CD4-positive, alpha-beta T cell (primary cell): ENCODE measurements around the gene CNTLN. TPM values are rescaled to one million over a fixed set of nuclear protein-coding genes. Genes with fewer than 3 reads are reported as not detected.

Source experiments
- ATAC-seq: fragments of 200-7000 bp; cut with Tn5 transposase; one replicate; pipeline ENCODE4 v1.10.0; 2022; ENCODE audit warnings: mild to moderate bottlenecking; ENCODE audit not compliant: poor library complexity
- CTCF ChIA-PET: fragments of 350-600 bp; sonication (Branson Sonifier 250); formaldehyde crosslinking; loops from one replicate; lab custom pipeline; 2021; ENCODE audit warnings: antibody characterized with exemption, inconsistent platforms; lab: Charles Lee
- POLR2A ChIA-PET: fragments of 350-600 bp; sonication (Branson Sonifier 250); formaldehyde crosslinking; loops from one replicate; lab custom pipeline; 2021; ENCODE audit warnings: antibody characterized with exemption, inconsistent platforms; lab: Charles Lee
- DNase-seq, 14 experiments: peaks; one replicate each; pipeline ENCODE4 v3.0.0-alpha.2; 2013 to 2020; ENCODE audit warnings: mixed read lengths in 2 of 14
- H3K27ac ChIP-seq, 2 donors: one replicate each; pipeline versions ENCODE4 v1.5.1 to v1.7.0; 2013; ENCODE audit warnings: low read length in 2 of 2, low read depth in 1 of 2, mild to moderate bottlenecking in 1 of 2
- H3K27me3 ChIP-seq, 2 experiments: 1 replicate in 1 of 2; 2 replicates in 1 of 2; pipeline versions ENCODE4 v1.6.1 to v1.7.0; 2013; ENCODE audit warnings: low read length in 2 of 2, control low read depth in 1 of 2, mild to moderate bottlenecking in 1 of 2, moderate library complexity in 1 of 2; ENCODE audit not compliant: insufficient read depth in 2 of 2, control insufficient read depth in 1 of 2
- H3K36me3 ChIP-seq: one replicate; pipeline ENCODE4 v1.6.1; 2013; ENCODE audit warnings: low read length, control low read depth; ENCODE audit not compliant: insufficient read depth
- H3K4me1 ChIP-seq: one replicate; pipeline ENCODE4 v1.6.1; 2013; ENCODE audit warnings: low read length, control low read depth; ENCODE audit not compliant: insufficient read depth
- H3K4me3 ChIP-seq: one replicate; pipeline ENCODE4 v1.5.1; 2013; ENCODE audit warnings: mild to moderate bottlenecking, low read length, moderate library complexity
- H3K9me3 ChIP-seq, 2 experiments: 1 replicate in 1 of 2; 2 replicates in 1 of 2; pipeline versions ENCODE4 v1.6.1 to v1.7.0; 2013; ENCODE audit warnings: low read length in 2 of 2, mild to moderate bottlenecking in 2 of 2, control low read depth in 1 of 2, moderate library complexity in 1 of 2; ENCODE audit not compliant: control insufficient read depth in 1 of 2, insufficient read depth in 1 of 2
- H3K27ac Mint-ChIP-seq: one replicate; pipeline ENCODE4 v1.8.0; 2020; ENCODE audit warnings: mixed read lengths
- H3K27me3 Mint-ChIP-seq: one replicate; pipeline ENCODE4 v1.8.0; 2021; ENCODE audit warnings: mixed read lengths
- H3K36me3 Mint-ChIP-seq: one replicate; pipeline ENCODE4 v1.8.0; 2021; ENCODE audit warnings: low read depth, mixed read lengths
- H3K4me1 Mint-ChIP-seq: one replicate; pipeline ENCODE4 v1.8.0; 2021; ENCODE audit warnings: low read depth, mixed read lengths
- H3K4me3 Mint-ChIP-seq: one replicate; pipeline ENCODE4 v1.8.0; 2020; ENCODE audit warnings: mild to moderate bottlenecking, mixed read lengths
- H3K9me3 Mint-ChIP-seq: one replicate; pipeline ENCODE4 v1.8.0; 2020; ENCODE audit warnings: mixed read lengths
- CTCF ChIP-seq: fragments of 200-600 bp; IDR thresholded peaks from one replicate; pipeline ENCODE4 v1.8.0; 2022; ENCODE audit warnings: antibody characterized with exemption, mild to moderate bottlenecking
- intact Hi-C, 2 experiments: fragments of 100-400 bp; cut with DNase I in 1 of 2; cut with micrococcal nuclease in 1 of 2; formaldehyde crosslinking; loops; one replicate each; pipeline versions ENCODE4 v1.15.1 to v1.9.0; 2023 to 2025; cut with DNase I, micrococcal nuclease
- polyA plus RNA-seq, 2 donors: library from polyadenylated mRNA; unstranded; fragments of 120-200 nt; gene quantifications; one replicate each; pipeline ENCODE4 v1.2.1, GENCODE V29; 2013
- total RNA-seq, 174 experiments: library from RNA in 2 of 174; stranded (reverse) in 2 of 174; gene quantifications; one replicate each; pipeline ENCODE4 v1.2.3 and lab custom pipeline; 2021 to 2026

CNTLN gene
- total RNA-seq, result under 1 TPM; 0.25 to 0.28 TPM
- 1.0 TPM for polyA plus RNA-seq (2013, experiment 1 of 2)
- 0.90 TPM for polyA plus RNA-seq (2013, experiment 2 of 2)
- 0.06 to 11.3 (median 0.88) reads per million in 172 experiments for total RNA-seq (lab: John Stamatoyannopoulos, UW)

GRCh38 chr9:17134396-17135294 lies at the start of gene CNTLN:
Gene CNTLN (plus strand): TSS chr9:17135040. CDS start chr9:17135066, 26 bp downstream.
- intact Hi-C loops, result no loop called here
- peak in 10 of 14 experiments; percentile 0 to 71 (median 20) for DNase-seq
- Mint-ChIP-seq H3K4me1 (peaks cover 16% of the 10 kb centered on the region), H3K4me3 (peak within 1 kb of the TSS; percentile 85), H3K36me3 (no peaks in the 10 kb centered on the region), H3K27ac (no peak within 1 kb of the TSS), H3K9me3 (peaks cover 3% of the 10 kb centered on the region), H3K27me3 (peaks cover 30% of the 10 kb centered on the region)
- Histone ChIP-seq H3K36me3 (no peaks in the 10 kb centered on the region), H3K4me1 (no peaks in the 10 kb centered on the region), H3K9me3 (peaks cover 0 to 12% of the 10 kb centered on the region in 2 experiments), H3K4me3 (peak within 1 kb of the TSS; percentile 63), H3K27ac (no peak within 1 kb of the TSS), H3K27me3 (no peaks in the 10 kb centered on the region)
- TF ChIP-seq CTCF, result no peak
- ChIA-PET CTCF (no interaction called here), POLR2A (no interaction called here)
- ATAC-seq, result no peak

GRCh38 chr9:17088566-17088965 lies 46.3 kb upstream of the CNTLN start:
- Mint-ChIP-seq H3K4me3 (no peak overlapping the region), H3K9me3 (no peaks in the 10 kb centered on the region), H3K4me1 (no peaks in the 10 kb centered on the region), H3K27ac (no peak overlapping the region), H3K27me3 (no peaks in the 10 kb centered on the region), H3K36me3 (no peaks in the 10 kb centered on the region)
- DNase-seq (no peak), ATAC-seq (no peak)
- no peak for TF ChIP-seq CTCF
- H3K4me3 ChIP-seq, result no peak overlapping the region
- H3K4me1 ChIP-seq, result no peaks in the 10 kb centered on the region
- H3K9me3 ChIP-seq, result peaks cover 0 to 4% of the 10 kb centered on the region in 2 experiments
- intact Hi-C loops, result no loop called here
- H3K27ac ChIP-seq, result no peak overlapping the region
- H3K27me3 ChIP-seq, result no peaks in the 10 kb centered on the region
- ChIA-PET CTCF (no interaction called here), POLR2A (no interaction called here)
- no peaks in the 10 kb centered on the region for H3K36me3 ChIP-seq

DNA sequence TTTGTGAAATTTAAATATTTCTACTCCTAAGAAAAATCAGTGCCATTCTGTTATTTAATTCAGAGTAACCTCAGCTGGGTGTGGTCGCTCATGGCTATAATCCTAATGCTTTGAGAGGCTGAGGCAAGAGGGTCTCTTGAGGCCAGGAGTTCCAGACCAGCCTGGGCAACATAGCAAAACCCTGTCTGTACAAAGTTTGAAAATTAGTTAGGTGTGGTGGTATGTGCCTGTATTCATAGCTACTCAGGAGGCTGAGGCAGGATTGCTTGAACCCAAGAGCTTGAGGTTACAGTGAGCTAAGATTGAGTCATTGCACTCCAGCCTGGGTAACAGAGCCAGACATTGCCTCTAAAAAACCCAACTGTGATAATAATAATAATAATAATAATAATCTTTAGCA lies 44.8 kb upstream of the CNTLN start:
- H3K4me1 Mint-ChIP-seq, result no peaks in the 10 kb centered on the region
- Histone ChIP-seq H3K27ac (no peak overlapping the region), H3K4me3 (no peak overlapping the region), H3K9me3 (peaks cover 0 to 4% of the 10 kb centered on the region in 2 experiments), H3K27me3 (no peaks in the 10 kb centered on the region), H3K4me1 (no peaks in the 10 kb centered on the region), H3K36me3 (no peaks in the 10 kb centered on the region)
- no peak overlapping the region for H3K27ac Mint-ChIP-seq
- ChIA-PET POLR2A (no interaction called here), CTCF (no interaction called here)
- H3K9me3 Mint-ChIP-seq, result no peaks in the 10 kb centered on the region
- H3K36me3 Mint-ChIP-seq, result no peaks in the 10 kb centered on the region
- H3K27me3 Mint-ChIP-seq, result no peaks in the 10 kb centered on the region
- intact Hi-C loops, result no loop called here
- H3K4me3 Mint-ChIP-seq, result no peak overlapping the region
- DNase-seq, result no peak
- no peak for ATAC-seq
- no peak for TF ChIP-seq CTCF
